Stimulated activated CD4-positive, alpha-beta T cell treated with anti-CD3 and anti-CD28 coated beads, Interleukin-12 subunit alpha, Interleukin-12 subunit beta, amount 100 ng/mL, for 24 hours (primary cell): Measurements from ENCODE around the gene ASAH2.
"Not testable (repeated sequence)": the region's sequence is repeated elsewhere in the genome, so short reads cannot be mapped to it uniquely, and the experiment has no call there.

Experiments
- DNase-seq, 2 experiments: peaks; one replicate each; pipeline ENCODE4 v3.0.0-alpha.2; 2020; ENCODE audit warnings: low read depth in 2 of 2

Gene ASAH2

DNA sequence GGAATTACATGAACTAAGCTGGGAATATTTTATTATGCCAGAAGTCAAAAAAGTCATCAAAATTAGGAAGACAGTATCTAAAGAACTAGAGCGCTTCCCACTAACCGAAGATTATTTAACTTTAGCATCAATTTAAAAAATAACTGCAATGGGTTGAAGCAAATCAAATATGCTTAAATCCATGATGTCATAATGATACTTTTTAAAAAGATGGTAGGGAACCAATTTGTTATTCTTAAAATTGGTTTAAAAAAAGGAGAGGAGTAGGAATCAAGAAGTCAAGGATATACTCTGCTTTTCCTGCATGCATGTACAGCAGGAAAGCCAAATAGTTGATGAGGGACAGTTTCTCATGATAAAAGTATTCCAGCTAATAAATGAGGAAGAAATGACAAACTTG lies 3.2 kb upstream of the ASAH2 start:
- no peak for DNase-seq

DNA sequence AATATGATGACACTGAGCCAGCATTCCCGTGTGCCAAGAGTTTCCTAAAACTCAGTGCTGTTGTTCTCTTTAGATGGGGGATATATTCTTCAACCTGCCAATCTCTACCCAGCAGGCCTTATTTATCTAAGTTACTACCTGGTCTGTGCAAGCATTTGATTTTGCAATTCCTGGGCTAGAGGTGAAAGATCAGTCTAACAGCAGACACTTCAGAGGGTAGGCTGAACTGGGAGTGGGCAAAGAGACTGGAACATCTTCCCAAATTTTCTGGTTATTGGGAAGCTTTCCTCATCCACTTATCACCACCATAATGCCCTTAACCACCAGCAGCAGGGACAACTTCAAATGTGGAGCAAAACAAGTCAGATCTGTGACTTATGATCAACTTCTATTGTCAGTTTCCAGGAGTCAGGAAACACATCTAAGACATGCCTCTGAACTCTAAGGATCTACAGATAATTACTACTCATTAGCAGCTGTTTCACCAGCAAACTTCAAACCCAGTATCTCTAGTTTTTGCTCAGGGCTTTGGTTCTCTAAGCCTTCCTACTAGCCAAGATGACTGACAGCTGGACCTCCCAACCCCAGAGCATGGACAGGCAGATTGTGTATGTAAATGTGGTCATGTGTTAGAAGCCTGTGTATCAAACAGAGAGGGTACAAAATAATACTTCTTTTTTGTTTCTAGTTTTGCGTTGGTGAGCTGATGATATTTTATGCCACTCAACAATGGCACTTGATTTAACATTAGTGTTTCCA lies 1.0 kb downstream of the ASAH2 start:
- DNase-seq, result no peak

DNA sequence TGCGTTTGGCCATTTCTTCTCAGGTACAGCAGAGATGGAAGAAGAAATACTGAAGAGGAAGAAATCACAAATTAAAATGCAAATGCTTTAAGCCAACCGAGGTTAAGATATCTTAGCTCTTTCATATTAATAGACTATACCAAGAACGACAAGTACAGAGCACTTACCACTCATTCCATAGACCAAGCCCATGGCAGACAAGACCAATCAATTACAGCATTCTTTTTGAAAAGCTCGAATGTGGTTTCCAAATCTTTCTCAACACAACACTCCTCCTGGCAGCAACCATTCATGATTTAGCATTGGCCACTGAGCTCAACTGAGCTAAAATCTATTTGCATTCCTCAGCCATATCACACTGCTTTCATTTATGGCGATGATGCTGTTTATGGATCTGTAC lies 2.7 kb downstream of the ASAH2 start:
- DNase-seq, result no peak

DNA sequence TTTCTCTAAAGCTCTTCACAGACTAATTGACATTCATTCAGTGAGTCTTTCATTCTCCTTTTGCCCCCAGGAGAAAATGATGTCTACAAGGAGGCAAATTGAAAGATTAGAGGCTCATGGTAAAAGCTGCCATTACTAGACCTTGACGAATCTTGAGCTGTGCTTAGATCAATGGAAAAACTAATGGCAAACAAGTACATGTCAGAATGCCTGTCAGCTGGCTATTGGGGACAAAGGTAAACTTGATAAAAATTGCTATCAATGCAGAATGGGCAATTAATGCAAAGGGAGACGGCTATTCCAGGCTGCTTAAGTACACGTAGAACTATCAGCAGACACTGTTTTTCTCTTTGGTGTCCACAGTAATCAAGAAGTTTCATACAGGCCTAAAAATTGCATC lies 3.3 kb downstream of the ASAH2 start:
- DNase-seq, result no peak

DNA sequence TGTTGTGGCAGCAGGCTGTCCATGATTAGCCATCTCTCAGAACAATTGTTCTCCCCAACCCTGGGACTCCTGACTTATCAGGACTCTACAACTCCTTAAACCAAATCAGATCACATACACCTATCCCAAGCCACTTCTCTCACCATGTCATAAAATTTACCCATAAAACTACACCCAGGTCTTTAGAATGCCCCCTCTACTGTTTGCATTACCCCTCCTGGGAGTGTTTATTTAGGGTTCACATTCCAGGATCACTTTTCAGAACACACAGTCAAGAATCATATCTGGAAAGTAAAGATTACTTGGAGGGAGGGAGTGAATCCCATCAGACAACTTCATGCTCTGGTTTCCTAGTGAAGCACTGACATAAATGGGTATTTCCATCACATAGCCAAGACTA lies 7.1 kb downstream of the ASAH2 start:
- no peak for DNase-seq

DNA sequence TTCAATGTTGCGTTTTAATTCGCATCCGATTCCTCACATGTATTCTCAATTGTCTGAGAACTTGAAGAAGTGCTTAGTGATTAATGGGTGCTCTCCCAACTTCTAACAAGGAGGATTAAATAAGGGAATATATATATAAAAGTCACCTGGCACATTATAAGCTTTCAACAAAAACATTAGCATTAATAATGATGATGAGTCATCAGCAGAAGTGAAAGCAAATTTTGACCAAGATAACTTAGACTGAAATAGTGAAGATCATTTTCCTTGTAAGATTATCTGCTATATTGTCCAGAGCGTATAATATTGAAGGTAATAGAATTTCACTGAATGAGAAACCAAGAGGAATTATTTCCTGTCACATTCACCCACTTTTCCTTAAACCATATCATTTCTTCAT lies 8.5 kb downstream of the ASAH2 start:
- DNase-seq, result no peak

DNA sequence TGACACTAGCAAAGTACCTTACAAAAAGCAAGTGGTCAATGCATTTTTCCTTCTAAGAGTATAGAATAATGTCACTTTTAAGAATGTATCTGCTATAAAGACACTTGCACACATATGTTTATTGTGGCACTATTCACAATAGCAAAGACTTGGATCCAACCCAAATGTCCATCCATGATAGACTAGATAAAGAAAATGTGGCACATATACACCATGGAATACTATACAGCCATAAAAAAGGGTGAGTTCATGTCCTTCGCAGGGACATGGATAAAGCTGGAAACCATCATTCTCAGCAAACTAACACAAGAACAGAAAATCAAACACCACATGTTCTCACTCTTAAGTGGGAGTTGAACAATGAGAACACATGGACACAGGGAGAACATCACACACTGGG lies 9.8 kb downstream of the ASAH2 start:
- DNase-seq, result not testable (repeated sequence)

DNA sequence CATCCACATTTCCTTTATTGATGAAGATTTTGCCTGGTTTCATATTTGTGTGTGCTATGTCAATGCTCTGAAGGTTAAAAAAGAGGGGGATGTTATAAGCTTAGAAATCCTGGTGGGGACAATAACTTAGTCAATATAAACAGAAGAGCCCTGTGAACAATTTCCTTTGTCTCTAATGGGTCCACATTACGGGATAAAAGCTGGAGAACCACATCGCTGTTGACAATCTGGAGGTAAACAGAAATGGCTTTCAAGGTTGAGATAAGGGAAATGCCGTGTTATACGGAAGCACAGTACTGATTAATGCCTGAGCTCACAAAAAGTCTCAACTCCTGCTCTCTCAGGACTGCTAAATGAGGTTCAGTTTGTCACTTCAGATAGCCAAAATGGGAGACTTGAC lies 16.8 kb downstream of the ASAH2 start:
- no peak for DNase-seq

DNA sequence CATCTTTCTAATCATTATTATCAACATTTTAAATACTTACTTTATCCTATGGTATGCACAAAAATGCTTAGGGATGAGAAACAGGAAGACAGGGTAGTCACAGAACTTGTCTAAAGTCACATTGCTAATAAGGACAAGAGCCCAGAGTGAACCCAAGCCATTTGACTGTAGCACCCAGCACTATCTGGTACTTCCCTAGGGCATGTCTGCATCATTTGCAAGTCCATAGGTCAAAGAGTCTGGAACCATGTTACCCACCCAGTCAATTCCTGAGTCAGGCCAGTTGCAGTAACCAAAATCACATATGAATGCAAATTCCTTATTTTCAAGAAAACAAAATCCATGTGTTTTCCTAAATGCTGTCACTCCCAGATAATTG lies 19.1 kb downstream of the ASAH2 start:
- DNase-seq, result no peak

DNA sequence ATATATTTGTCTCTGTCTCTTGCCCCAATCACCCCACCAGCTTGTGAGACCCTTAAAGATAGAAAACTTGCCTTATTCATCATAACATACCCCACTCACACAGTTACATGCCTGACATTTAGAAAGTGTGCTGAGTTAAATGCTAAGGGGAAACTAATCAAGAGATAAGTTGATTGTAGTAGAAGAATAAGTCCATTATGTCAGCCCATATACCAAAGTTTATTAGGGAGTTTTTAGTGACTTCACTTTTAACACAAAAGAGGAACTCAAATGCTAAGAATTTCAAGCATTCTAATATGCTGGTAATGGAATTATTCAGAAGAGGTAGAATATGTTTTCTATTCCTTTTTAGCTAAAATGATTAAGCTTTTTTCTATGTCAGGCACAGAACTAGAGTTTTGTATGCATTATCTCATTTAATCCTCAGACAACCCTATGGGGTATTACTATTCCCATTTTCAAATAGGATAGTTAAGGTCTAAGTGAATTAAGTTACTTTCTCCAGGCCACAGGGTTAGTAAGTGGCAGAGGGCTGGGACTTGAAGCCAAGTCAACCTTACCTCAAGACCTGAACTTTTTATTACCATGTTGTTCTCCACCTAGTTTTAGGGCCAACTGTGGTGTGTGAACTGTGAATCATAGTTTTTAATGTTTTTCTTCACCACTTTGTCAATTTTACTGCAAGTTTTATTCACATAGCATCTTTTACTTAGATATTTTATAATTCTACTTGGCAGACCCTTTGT lies 19.6 kb downstream of the ASAH2 start:
- no peak for DNase-seq

DNA sequence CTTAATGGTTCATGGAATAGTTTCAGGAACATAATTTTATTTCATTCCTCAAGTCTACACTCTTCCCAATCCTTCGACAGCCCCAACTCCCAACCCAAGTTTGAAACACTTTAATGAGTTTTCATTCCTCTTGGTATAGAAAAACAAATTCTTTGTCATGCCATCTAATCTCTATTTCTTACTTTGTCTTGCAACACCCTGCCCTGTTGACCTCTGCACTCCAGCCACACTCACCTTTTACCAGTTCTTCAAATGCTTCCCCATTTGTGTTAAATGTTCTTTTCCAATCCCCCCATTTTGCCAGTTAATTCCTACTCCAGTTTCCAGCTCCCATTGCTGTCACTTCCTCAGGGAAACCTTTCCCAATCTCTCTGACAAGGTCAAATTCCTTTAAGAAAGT lies 21.9 kb downstream of the ASAH2 start:
- DNase-seq, result no peak

DNA sequence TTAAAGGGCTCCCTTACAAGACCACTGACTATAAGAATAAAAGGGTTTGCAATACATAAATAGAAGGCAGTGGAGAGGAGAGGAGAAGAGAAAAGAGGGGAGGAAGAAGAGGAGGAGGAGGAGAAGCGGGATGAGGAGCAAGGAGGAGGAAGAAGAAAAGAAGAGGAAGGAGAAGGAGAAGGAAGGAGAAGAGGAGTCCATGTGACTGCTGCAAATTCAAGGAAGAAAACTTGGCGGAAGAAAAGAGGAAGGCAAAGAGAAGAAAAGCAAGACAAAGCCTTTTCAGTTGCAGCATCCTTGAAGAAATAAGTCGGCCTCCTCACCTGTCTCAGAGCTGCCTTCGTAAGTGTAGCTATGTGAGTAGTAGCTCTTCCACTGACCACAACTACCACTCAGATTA lies 22.6 kb downstream of the ASAH2 start:
- no peak for DNase-seq

DNA sequence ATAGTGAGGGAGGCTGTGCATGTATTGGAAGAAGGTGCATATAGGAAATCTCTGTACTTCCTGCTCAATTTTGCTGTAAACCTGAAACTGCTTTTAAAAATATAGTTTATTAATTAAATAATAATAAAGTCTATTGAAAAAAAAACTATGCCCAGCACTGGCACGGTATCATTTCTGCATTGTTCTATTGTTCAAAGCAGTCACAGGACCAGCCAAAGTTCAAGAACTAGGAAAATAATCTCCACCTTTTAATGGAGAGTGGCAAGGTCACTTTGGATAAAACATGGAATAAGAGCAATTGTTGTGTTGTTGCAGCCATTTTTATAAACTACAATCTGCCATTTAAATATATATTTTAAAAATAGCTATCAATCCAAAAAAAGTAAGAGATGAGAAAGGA lies 24.7 kb downstream of the ASAH2 start:
- no peak for DNase-seq

DNA sequence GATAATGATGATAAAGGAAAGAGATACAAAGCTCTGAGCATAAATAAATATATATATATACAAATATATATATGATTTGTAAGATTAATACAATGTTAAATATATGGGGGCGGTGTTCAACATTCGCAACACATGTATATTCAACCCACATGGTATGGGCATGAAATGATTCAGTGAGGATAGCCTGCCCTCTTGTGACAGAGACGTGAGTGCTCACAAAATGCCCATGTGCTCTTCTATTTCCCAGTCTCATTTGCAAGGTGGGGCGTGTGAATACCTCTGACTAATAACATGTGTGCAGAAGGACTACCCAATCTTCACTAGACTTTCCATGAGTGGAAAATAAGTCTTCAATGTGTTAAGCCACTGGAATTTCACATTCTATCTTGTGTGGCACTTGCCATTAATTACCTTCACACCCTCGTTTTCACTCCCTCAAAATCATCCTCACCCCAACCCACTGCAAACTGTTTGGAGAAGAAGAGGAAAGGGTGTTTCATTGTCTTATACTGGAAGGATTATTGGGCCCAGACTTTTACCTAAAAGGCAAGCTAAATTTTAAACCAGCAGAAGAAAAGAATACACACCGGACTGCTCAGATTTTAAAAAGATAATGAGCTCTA lies 26.9 kb downstream of the ASAH2 start:
- peak; percentile 3 to 13 for DNase-seq

DNA sequence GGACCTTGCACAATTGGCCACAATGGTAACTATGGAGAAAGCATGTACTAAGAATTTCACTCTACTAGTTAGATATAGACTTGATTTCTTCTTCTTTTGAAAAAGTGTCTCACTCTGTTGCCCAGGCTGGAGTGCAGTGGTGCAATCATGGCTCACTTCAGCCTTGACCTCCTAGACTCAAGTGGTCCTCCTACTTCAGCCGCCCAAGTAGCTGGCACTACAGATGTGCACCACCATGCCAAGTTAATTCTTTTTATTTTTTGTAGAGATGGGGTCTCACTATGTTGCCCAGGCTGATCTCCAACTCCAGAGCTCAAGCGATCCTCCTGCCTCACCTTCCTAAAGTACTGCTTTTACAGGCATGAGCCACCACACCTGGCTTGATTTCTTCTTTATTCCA lies 29.1 kb downstream of the ASAH2 start:
- no peak for DNase-seq

DNA sequence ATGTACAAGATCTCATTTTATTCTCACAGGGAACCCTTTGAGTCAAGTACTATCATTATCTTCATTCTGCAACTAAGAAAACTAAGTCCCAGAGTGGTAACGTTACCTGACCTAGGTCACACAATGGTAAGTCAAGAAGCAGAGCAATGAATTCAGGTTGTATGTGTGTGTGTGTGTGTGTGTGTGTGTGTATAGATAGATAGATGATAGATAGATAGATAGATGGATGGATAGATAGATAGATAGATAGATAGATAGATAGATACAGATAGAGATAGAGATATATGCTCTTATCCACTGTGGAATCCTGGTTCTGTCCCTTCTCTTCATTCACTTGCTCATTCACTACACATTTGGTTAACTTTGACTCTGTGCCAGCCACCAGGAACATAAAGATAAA lies 29.8 kb downstream of the ASAH2 start:
- DNase-seq, result no peak

DNA sequence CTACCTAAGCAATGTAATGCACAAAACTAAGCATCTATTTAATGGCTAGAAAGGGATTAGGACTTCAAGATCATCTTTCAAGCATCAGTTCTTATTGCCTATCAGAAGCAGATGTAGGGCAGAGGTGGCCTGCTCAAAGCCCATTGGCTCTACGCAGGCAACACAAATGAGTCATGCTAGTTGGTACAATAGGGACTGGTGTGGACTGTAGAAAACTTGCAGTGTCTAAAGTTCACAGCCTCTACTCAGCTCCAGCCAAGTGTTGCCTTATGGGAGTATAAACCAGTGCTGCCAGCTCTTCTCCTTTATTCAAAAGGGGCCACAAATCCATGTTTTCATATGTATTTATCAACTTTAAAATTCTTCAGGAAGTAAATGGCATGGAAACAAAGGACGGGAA lies 31.7 kb downstream of the ASAH2 start:
- DNase-seq, result no peak

DNA sequence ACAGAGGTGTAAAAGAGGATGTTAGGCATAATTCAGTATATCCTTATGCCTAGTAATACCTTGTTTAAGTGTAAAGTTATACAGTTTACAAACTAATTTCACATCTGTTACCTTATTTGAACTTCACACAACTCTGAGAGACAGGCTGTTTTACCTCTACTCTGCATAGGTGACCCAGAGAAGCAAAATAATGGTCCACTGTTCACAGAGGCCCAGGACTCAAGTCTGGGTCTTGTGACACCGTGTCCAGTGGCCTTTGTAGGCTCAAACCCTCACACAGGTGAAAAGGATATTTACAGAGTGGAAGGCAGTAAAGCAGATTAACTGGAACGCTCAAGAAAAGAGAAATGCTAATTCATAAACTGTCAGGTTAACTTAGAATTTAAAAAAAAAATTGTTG lies 32.1 kb downstream of the ASAH2 start:
- no peak for DNase-seq

DNA sequence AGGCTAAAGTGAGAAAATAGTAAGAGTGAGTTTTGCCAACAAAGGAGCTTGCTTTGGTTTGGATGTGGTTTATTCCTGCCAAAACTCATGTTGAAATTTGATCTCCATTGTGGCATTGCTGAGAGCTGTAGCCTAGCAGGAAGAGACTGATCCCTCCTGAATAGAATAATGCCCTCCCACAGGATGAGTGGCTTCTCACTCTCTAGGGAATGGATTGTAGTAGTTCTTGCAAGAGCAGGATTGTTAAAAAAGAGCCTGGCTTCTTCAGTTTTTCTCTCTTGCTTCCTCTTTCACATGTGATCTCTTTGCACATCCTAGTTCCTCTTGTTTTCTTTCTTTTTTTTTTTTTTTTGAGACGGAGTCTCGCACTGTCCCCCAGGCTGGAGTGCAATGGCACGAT lies 34.4 kb downstream of the ASAH2 start:
- DNase-seq, result no peak

DNA sequence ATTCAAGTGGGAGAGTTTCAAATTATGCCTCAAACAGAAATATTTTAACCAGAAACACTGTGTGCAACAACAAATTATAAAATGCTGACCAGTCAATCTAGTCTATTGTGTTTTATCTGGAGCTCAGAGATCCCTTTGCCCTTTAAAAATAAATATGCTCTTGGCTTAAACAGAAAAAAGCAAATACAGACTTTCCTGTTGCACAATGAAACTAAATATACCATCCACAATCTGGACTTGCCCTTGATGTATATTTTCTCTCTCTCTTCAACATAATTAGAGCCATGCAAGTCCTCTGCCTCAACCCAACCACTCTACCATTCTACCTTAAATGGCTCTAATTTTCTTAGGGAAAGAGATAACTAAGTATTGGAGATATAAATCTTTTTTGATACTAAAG lies 34.9 kb downstream of the ASAH2 start:
- DNase-seq, result no peak

DNA sequence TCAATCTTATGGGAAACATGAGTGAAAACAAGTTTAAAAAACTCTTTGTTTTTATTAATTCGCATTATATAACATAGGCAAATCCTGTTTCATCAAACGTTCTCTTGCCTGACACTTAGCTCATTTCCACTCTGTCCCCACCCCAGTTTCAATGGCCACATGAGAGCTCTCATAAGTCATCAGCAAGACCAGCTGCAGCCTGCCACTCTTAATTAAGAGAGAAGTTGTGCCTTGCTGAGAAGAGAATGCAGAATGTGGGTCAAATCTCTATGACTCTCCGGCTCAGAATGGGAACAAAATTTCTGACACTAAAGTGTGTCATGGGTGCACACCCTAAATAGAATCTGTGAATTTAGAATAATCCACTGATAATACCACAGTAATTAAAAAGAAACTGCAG lies 39.6 kb downstream of the ASAH2 start:
- DNase-seq, result no peak

DNA sequence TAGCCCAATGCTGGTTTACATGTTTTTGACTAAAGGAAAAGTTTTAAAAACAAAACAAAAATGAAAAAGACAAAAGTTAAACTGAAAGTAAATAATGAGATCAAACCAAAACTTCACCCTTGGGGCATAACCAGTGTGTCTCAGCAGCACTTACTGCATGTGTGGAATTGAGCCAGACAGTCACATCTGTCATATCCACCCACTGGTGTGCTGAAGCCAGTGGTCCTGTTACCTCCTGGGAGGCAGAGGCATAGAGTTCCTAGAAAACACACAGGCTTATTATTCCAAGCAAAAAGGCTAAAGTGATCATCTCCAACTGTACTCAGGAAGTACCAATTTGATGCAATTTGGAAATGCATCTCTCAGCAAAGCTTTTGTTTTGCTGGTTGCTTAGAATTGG lies 40.4 kb downstream of the ASAH2 start:
- DNase-seq, result no peak
